ENCODE measurements around the gene ST6GAL1. TPM values are rescaled to one million over a fixed set of nuclear protein-coding genes. Genes with fewer than 3 reads are reported as not detected.
A peak's percentile ranks its signal among the peaks of the same experiment; 100 is the strongest.

Gene ST6GAL1
- total RNA-seq, 2 experiments from 2014 or later: 84.6 to 99.2 TPM

GRCh38 chr3:186980989-186981388 is 50.7 kb downstream of the ST6GAL1 start:
- ATAC-seq: no peak
- no peak for TF ChIP-seq CTCF (IDR thresholded peaks at IDR 0.05)
- Mint-ChIP-seq H3K36me3 (ENCODE audit: low read depth) (peaks cover 30% of the 10 kb centered on the region), H3K27ac (no peak overlapping the region), H3K4me1 (ENCODE audit: low read depth) (peaks cover 7% of the 10 kb centered on the region), H3K27me3 (no peaks in the 10 kb centered on the region), H3K4me3 (no peak overlapping the region), H3K9me3 (no peaks in the 10 kb centered on the region)
- intact Hi-C loops (cut with micrococcal nuclease): no loop called here
- CTCF ChIA-PET: interaction anchor here (1.1 to 1.9 kb wide), 4 partner anchors 10 to 51 kb away, joined by 3 to 6 read pairs (median 4); no protein-coding TSS in a partner anchor
- no peak for DNase-seq
- POLR2A ChIA-PET: interaction anchor here (0.9 to 1.1 kb wide), 2 partner anchors 32 to 36 kb away, joined by 3 read pairs; no protein-coding TSS in a partner anchor

DNA sequence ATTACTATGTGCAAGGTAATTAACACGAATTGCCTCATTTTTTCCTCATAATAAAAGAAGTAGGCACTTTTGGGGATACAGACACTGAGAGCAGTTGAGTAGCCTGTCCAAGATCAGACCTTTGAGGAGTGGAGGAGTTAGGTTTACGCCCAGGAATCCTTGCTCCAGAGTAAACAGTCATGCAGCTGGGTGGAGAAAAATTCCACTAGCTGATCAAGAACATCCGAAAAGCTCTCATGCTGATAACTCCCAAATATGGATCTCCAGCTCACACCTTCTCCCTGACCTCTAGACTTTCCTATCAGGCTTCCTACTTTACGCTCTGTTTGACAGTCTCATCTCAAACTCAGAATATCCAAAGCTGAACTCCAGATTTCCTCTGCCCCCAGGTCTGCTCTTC is 53.3 kb downstream of the ST6GAL1 start:
- no peaks in the 10 kb centered on the region for H3K27me3 Mint-ChIP-seq

GRCh38 chr3:186984064-186984463 is 53.7 kb downstream of the ST6GAL1 start:
- peaks cover 14% of the 10 kb centered on the region for H3K4me1 Mint-ChIP-seq (ENCODE audit: low read depth)
- no peak for ATAC-seq

More for the DNA sequence above, 53.3 kb downstream of the ST6GAL1 start:
- intact Hi-C loops (cut with micrococcal nuclease): no loop called here
- peaks cover 29% of the 10 kb centered on the region for H3K36me3 Mint-ChIP-seq (ENCODE audit: low read depth)
- POLR2A ChIA-PET: interaction anchor here (1.2 kb wide), 1 partner anchor 131 kb away, joined by 3 read pairs; no protein-coding TSS in a partner anchor
- CTCF ChIA-PET: interaction anchor here (1.1 kb wide), 1 partner anchor 35 kb away, joined by 3 read pairs; no protein-coding TSS in a partner anchor
- peak overlapping the region; percentile 11 for H3K27ac Mint-ChIP-seq
- H3K4me1 Mint-ChIP-seq (ENCODE audit: low read depth): peaks cover 14% of the 10 kb centered on the region
- DNase-seq (no peak), ATAC-seq (no peak)
- no peak overlapping the region for H3K4me3 Mint-ChIP-seq
- no peak for TF ChIP-seq CTCF (IDR thresholded peaks at IDR 0.05)
- H3K9me3 Mint-ChIP-seq: no peaks in the 10 kb centered on the region

GRCh38 chr3:186985661-186986364 is 55.5 kb downstream of the ST6GAL1 start:
- no peak for ATAC-seq
- no peak for TF ChIP-seq CTCF (IDR thresholded peaks at IDR 0.05)
- no peaks in the 10 kb centered on the region for H3K27me3 Mint-ChIP-seq
- peaks cover 29% of the 10 kb centered on the region for H3K36me3 Mint-ChIP-seq (ENCODE audit: low read depth)
- H3K4me1 Mint-ChIP-seq (ENCODE audit: low read depth): peaks cover 19% of the 10 kb centered on the region
- ChIA-PET CTCF (interaction anchor here (1.1 to 1.4 kb wide), 3 partner anchors 11 to 369 kb away, joined by 3 read pairs; no protein-coding TSS in a partner anchor), POLR2A (no interaction called here)
- DNase-seq: no peak
- intact Hi-C loops (cut with micrococcal nuclease): no loop called here
- no peaks in the 10 kb centered on the region for H3K9me3 Mint-ChIP-seq
- no peak overlapping the region for H3K27ac Mint-ChIP-seq
- no peak overlapping the region for H3K4me3 Mint-ChIP-seq

More at GRCh38 chr3:186984064-186984463, 53.7 kb downstream of the ST6GAL1 start:
- DNase-seq: no peak
- Mint-ChIP-seq H3K9me3 (no peaks in the 10 kb centered on the region), H3K36me3 (ENCODE audit: low read depth) (peaks cover 25% of the 10 kb centered on the region), H3K4me3 (no peak overlapping the region), H3K27ac (peak overlapping the region; percentile 11), H3K27me3 (no peaks in the 10 kb centered on the region)
- intact Hi-C loops (cut with micrococcal nuclease): no loop called here
- ChIA-PET POLR2A (interaction anchor here (1.2 kb wide), 1 partner anchor 132 kb away, joined by 3 read pairs; no protein-coding TSS in a partner anchor), CTCF (interaction anchor here (1.1 kb wide), 1 partner anchor 35 kb away, joined by 3 read pairs; no protein-coding TSS in a partner anchor)
- no peak for TF ChIP-seq CTCF (IDR thresholded peaks at IDR 0.05)

DNA sequence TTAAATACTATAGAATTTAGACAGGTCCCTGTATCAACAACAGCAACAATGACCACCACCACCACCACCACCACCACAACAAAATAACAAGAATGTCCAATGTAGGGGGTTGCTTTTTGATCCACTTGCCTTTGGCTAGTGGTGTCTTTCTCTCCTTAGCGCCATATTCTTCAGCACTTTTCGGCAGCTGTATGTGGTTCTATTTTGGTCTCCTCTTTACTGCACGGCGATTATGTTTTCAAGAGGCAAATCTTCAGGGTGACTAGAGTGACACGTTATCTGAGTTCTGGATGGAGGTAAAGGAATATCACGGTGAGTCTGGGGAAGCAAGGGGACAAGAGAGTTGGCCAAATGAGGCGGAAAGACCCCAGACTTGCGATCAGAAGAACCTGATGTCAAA is 56.1 kb downstream of the ST6GAL1 start:
- H3K27me3 Mint-ChIP-seq: no peaks in the 10 kb centered on the region
- TF ChIP-seq CTCF (IDR thresholded peaks at IDR 0.05): no peak
- H3K4me1 Mint-ChIP-seq (ENCODE audit: low read depth): peaks cover 23% of the 10 kb centered on the region
- ChIA-PET CTCF (interaction anchor here (1.1 kb wide), 1 partner anchor 127 kb away, joined by 3 read pairs; no protein-coding TSS in a partner anchor), POLR2A (no interaction called here)
- H3K36me3 Mint-ChIP-seq (ENCODE audit: low read depth): peaks cover 34% of the 10 kb centered on the region
- no peaks in the 10 kb centered on the region for H3K9me3 Mint-ChIP-seq
- ATAC-seq (no peak), DNase-seq (no peak)
- H3K27ac Mint-ChIP-seq: no peak overlapping the region
- H3K4me3 Mint-ChIP-seq: no peak overlapping the region
- intact Hi-C loops (cut with micrococcal nuclease): no loop called here

Measured in activated CD8-positive, alpha-beta T cell treated with anti-CD3 and anti-CD28 coated beads for 36 hours (primary cell).